GM19463 (cell line): ENCODE data around the gene PHETA1.

ENCODE experiments used
- ATAC-seq: cut with Tn5 transposase; IDR thresholded peaks from one replicate; pipeline ENCODE4 v1.9.1; 2021; ENCODE audit warnings: mild to moderate bottlenecking, moderate library complexity; ENCODE audit not compliant: unreplicated experiment

The PHETA1 gene, protein sequence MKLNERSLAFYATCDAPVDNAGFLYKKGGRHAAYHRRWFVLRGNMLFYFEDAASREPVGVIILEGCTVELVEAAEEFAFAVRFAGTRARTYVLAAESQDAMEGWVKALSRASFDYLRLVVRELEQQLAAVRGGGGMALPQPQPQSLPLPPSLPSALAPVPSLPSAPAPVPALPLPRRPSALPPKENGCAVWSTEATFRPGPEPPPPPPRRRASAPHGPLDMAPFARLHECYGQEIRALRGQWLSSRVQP

DNA sequence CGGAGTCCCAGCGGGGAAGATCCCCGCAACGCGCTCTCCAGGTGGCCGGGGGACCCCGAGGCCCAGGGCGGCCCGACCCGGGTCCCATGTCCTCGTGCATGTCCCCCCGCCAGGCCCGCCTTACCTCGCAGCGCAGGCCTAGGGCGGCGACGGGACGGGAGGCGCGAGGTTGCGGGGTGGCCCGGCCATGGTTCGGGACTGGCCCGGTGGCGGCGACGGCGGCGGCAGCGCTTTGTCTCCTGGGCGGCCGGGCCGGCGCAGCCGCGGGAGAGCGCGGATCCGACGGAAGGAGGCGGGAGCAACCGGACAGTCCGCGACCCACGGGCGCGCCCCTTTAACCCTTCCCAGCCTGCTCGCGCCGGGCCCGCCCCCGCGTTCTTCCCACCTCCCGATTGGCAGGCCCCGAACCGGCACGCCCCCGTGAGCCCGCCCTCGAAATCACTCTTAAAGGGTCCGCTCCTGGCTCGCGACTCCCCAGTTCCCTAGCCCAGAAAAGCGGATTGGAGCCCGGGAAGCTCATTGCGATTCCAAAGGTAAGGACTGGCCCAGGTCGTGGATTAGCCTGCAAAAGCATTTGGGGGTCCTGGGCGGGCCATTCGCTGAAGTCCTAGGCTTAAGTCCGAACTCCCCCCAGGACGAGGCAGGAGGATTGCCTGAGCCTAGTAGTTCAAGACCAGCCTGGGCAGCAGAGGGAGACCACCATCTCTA lies at the start of gene PHETA1:
Gene PHETA1, minus strand, starts transcription at position 308 of the 708 bp plus-strand sequence. CDS start 5,668 bp downstream, outside the sequence.
- peak; percentile 97 for ATAC-seq

DNA sequence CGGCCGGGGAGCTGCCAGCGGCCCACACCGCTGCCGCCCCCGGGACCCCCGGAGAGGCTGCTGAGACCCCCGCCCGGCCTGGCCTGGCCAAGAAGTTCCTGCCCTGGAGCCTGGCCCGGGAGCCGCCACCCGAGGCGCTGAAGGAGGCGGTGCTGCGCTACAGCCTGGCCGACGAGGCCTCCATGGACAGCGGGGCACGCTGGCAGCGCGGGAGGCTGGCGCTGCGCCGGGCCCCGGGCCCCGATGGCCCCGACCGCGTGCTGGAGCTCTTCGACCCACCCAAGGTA lies 49.6 kb upstream of the PHETA1 start:
- ATAC-seq, result no peak

DNA sequence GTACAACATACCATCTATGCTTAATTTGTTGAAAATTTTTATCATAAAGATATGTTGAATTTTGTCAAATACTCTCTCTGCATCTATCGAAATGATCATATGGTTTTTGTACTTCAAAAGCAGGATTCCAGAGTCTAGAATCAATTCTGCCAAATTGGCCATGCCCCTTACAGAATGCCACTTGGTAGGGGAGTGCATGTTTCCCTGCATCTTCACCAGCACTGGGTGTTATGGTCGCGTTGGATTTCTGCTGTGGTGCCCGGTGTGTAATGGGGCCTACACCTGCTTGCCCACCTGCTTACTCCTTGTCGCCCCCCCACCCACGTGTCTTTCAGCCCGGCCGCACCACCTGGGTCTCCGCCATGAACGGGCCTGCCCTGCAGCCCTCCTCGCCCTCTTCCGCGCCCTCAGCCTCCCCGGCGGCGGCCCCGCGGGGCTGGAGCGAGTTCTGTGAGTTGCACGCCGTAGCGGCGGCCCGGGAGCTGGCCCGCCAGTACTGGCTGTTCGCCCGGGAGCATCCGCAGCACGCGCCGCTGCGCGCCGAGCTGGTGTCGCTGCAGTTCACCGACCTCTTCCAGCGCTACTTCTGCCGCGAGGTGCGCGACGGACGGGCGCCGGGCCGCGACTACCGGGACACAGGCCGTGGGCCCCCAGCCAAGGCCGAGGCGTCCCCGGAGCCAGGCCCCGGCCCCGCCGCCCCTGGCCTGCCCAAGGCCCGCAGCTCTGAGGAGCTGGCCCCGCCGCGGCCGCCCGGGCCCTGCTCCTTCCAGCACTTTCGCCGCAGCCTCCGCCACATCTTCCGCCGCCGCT lies 49.1 kb upstream of the PHETA1 start:
- no peak for ATAC-seq

DNA sequence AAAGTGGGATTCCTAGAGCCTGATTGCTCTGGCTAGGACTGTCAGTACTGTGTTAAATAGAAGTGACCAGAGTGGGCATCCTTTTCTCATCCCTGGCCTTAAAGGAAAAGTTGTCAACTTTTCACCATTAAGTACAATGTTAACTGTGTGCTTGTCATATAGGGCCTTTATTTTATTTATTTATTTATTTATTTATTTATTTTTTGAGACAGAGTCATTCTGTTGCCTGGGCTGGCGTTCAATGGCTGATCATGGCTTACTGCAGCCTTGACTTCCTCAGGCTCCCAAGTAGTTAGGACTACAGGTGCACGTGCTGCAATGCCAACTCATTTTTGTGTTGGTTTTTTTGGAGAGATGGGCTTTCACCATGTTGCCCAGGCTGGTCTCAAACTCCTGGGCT lies 48.4 kb upstream of the PHETA1 start:
- no peak for ATAC-seq

DNA sequence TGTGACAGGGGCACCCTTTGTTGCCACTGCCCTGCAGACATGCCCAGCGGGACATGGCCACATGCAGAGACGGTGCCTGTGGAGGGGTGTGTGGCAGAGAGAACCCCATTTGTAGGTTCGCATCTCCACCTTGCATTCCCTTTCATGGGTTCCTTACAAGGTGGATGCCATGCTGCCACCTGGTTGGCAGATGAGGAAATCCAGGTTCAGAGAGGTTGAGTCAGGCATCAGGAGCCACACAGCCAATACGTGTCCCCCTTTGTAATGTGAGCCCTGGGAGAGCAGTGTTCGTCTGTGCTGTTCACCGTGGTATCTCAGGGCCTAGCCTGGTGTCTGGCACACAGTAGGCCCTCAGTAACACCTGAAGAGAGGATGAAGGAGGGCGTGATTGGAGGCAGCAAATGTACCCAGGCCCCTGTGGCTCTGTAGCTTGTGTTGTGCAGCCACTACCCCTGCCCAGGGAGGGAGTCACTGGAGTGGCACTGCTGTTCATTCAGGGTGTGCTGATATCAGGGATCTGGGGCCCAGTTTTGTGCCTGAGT lies 45.9 kb upstream of the PHETA1 start:
- no peak for ATAC-seq

DNA sequence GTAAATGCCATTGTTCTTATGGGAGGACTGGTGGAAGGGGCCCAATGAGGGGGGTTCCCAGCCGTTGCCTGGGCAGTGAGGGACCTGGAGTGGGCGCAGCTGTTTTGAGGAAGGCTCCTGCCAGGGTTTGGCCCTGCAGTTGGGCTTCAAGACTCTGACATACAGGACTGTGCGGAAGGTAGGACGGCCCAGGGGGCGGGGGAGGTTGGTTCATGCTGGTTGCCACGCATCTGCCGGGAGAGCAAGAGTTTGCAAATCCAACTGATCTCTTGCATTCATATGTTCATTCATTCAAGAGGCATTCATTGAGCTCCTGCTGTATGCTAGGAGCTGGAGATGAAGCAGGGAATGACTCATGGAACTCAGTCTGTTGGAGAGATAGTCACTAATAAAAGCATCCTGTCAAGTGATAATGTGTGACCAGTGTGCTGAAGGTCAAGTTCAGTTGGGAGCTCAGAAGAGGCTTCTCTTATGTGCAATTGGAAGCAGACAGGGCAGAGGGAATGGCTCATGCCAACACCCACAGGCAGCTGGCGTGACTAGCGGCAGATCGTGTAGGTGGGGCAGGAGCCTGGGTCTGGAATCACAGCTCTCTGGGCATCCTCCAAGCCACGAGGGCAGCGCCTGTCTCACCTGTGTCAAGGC lies 44.7 kb upstream of the PHETA1 start:
- no peak for ATAC-seq

DNA sequence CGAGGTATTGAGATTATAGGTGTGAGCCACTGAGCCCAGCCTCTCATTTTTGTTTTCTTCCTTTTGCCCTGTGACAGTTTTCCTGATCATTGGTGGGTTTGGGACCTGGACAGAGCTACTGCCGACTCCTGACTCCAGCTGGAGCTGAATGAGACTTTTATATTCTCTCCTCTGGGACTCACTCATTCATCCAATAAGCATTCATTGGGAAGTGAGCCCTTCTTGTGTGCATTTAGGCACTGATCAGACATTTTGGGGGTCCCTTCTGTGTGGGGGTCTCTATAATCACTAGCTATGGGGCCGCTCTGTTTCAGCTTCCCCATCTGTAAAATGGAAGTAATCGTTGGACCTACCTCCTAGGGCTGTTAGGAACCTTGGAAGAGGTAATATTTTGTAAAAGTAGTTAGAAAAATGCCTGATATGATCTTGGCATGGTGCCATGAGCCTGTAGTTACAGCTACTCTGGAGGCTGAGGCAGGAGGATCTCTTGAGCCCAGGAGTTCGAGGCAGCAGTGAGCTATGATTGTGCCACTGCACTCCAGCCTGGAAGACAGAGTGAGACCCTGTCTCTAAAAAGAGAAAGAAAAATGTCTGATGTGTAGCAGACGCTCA lies 44.0 kb upstream of the PHETA1 start:
- no peak for ATAC-seq

DNA sequence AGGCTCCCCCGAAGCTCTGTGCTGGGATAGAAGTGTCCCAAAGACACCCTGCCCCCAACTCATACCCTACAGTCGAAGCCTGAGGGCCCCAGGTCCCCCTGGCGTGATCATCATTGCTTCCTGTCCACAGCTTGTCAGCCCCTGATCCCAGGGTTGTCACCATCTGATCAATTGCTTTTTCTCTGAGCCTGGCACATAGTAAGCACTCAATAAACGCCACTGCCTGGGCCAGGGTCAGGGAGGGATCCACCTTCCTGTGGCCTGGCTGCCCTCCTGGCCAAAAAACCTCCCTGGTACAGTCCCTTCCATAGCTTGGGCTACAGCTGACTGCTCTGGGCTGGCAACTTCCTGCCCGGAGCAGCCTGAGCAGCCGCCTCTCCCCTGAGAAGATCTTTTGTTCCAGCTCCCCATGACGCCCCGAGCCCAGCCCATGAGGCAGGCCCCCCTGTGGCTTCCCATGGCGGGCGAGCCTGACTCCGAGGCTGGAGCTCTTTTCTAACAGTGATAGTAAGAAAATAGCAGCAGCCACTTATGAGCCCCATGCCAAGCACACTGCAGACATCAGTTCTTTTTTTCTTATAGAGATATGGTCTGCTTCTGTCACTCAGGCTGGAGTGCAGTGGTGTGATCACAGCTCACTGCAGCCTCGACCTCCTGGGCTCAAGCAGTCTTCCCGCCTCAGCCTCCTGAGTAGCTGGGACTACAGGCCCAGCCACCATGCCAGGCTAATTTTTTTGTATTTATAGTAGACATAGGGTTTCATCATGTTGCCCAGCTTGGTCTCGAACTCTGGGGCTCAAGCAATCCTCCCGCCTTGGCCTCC lies 43.3 kb upstream of the PHETA1 start:
- no peak for ATAC-seq

DNA sequence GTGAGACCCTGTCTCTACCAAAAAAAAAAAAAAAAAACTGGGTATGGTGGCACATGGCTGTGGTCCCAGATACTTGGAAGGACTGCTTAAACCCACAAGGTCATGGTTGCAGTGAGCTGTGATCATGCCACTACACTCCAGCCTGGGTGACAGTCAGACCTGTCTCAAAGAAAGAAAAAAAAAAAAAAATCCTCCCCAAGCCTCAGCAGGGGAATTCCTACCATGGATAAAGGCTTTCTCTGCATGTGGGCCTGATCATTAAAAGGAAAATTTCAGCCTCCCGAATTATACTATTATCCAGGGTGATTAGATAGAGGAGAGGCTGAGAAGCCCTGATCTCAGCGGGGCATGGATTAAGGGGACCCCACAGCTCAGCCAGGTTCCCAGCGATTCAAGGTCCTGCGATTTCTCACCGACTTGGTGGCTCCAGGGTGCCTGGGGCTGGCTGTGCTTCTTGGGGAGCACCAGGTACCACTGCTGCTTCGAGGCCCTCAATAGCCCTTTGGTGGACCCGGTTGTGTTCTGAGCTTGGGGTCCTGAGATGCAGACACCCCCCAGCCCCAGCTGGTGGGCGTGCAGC lies 42.4 kb upstream of the PHETA1 start:
- no peak for ATAC-seq

DNA sequence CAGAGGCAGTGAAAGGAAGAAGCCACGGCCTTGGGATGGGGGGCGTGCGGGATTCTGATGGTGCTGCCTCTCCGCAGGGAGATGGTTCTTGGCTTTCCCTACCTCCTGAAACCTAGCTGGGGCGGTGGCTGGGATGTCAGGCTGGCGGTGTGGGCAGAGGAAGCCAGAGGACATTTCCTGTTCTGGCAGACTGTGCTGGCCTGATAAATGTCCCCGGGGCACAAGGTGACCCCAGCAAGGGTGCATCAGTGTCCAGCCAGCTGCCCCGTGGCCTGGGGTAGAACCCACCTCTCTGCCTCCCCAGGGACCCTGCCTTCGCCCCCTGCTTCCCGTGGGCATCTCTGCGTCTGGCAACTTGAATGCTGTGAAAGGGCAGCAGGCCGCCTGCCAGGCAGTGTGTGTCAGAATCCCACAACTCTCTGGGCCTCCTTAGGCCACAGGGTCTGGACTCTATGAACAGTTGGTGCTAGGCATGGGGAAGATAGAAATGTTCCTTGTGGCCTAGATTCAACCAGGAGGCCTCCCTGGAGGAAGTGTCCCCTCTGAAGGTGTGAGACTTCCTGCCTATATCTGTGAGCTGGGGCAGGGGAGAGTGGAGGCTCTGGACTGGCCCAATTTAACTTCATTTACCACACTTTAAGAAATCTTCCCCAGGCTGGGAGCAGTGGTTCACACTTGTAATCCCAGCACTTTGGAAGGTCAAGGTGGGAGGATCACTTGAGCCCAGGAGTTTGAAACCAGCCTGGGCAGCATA lies 41.7 kb upstream of the PHETA1 start:
- no peak for ATAC-seq

DNA sequence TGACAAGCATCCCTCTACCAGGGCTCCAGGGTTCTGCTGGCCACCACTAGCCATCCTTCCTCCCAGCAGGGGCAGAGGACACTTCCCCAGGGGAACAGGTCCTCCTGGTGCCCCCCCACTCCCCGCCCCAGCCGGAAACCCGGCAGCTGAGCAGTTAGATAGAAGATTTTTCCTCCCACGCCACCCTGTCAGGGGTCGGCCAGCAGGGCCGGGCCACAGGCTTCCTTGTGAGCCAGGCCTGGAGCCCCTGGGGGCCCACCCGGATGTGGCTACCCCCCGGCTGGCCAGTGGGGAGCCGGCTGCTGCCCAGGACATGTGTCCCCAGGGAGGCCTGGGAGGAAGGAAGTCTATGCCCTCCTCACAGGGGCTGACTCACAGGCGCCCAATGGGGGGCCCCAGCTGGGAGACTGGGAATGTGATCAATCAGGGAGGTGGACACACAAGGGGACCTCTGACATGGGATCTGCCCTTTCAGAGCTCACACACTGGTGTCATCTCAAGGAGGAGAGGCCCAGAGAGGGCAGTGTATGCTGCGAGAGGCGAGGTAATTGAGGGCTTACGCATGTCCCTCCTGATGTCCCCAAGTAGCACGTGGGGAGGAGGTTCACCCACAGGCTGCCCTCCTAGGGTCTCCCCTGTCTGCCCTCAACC lies 41.0 kb upstream of the PHETA1 start:
- ATAC-seq, result no peak

DNA sequence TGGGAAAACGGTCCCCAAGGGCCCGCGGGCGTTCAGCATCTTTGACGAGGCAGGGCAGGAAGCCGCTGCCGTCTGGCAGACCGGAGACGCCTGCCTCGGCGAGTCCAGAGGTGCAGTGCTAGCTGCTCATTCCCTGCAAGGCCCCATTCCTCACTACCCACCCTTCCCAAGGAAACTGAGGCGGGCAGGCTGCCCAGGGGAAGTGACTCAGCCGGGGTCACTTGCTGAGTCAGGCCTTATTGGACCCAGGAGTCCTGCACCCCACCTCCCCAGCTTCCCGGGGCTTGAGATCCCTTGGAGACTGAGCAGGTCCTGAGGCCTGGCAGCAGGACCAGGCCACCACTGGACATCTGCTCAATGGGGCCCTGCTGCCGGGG lies 40.5 kb upstream of the PHETA1 start:
- ATAC-seq, result no peak

DNA sequence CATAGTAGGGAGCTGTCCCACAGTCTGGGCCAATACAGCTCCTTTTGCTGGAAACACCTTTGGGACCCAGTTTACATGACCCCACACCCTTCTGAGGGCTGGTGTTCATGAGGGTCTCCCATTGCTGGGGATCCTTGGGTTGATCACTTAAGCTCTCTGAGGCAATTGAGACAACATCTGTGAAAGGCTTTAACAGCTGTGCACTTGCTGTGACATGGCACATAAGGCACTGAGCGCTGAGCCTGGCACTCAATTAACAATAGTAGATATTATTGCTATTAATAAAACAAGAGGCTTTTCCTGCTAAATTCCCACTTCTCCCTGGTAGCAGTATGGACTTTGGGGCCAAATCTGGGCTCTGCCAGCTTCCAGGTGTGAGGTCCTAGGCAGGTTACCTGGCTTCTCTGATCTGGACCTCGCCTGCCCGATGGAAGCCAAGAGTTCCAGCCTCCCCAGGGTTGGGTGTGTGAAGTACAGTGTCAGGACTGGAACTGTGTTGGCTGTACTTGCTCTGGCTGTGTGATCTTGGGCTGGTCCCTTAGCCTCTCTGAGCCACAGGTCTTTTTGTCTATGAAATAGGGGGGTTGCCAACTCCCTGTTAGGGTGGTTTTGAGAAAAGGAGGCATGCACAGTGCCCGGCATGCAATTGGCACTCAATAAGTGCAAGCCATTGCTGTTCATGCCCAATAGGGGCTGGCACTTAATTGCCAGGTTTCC lies 39.9 kb upstream of the PHETA1 start:
- ATAC-seq, result no peak

DNA sequence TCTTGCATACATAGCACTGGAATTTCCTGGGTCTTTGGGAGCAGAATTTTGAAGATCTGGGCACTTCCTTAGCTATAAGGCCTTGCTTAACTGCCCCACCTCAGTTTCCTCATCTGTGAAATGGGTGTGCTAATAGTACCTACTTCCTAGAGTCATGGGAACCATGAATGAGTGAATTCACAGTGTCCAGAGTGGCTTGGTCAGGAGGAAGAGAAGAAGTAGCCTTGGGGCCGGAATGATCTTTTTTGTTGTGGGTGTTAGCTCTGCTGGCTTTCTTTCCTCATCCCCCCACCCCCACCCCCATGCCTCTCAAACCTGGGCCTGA lies 39.2 kb upstream of the PHETA1 start:
- ATAC-seq, result no peak

DNA sequence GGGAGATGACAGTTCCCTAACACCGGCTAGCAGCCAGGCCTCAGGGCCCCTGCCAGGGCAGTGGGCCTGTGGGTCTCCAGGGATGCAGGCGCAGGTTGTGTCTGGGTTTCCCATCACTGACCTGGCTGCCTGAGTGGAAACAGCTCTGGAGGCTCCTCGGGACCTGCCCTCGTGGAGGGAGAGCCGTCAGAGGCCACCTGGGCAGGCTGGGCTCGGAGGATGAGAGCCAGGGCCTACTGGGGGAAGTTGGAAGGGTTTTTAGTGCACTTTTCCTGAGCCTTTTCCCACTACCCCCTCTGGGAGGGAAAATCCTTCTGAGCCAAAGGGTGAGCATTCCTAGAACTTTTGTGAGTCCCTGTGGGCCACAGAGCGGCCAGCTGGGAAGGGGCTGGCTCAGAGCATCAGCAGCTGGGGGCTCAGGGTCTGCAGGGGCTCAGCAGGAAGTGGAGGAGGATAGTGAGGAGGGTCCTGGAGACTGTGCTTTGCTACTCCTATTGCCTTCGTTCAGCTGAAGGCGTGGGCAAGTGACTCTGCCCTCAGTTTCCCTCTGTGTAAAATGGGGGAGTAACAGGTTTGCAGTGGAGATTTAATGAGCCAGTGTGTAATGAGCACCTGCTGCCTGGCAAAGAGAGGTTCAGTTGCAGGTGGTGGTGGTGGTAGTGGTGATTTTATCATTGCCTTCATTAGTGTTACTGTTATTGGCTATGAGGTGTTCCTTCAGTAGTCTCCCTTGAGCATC lies 38.7 kb upstream of the PHETA1 start:
- no peak for ATAC-seq

DNA sequence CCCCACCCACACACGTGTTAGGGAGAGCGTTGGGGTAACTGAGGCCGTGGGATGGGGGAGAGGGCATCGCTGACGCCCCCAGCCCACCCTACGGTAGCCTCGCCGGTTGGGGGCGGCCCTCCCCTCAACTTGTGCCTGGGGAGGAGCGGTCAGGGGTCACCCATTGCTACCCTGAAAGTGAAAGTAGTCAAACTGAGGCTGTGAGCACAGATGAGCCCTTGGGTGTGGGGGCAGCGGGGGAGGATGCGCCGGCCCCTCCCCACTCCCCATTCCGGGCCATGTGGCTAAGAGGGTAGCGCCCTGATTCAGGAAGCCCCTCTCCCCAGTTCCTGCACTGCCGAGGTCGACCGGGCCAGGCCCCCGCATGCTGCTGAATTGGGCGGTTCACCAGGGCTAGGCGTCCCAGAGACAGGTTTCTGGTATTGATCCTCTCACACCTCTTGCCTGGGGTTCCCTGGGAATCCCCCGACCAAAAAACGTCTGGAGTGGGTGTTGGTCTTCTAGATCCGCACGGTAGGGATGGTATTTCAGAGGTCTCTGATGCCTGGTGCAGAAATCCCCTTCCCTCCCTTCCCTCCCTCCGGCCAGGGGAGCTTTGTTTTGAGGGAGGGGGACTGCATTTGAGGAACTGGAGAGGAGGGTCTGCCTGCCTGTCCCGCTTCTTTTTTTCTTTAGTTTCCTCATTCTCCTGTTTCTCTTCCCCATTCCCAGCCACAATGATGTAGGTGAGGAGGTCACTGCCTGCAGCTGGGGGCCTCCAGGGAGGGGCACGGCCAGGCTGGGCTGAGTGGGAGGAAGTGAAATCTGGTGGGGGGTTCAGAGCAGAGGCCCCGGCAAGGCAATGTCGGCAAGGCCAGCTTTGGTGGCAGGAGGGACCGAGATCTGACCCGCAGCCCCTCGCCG lies 37.8 kb upstream of the PHETA1 start:
- ATAC-seq, result no peak
